Neural cell (in vitro differentiated cells): ENCODE measurements around the gene ADGRG7. TPM values are rescaled to one million over a fixed set of nuclear protein-coding genes. Genes with fewer than 3 reads are reported as not detected.
A peak's percentile ranks its signal among the peaks of the same experiment; 100 is the strongest.

Experiments used
- H2AFZ ChIP-seq: fragments of 200-600, 300-800 bp; sonication (generic), shearing (Covaris generic); 2 replicates; pipeline ENCODE4 v1.6.0; 2014; ENCODE audit warnings: low read depth, mild to moderate bottlenecking, antibody characterized with exemption, low read length, moderate library complexity
- H3F3A ChIP-seq: fragments of 200-600 bp; shearing (Covaris generic); 2 replicates; pipeline ENCODE4 v1.6.1; 2016; ENCODE audit warnings: mild to moderate bottlenecking, moderate library complexity, mixed read lengths, antibody characterized with exemption, low read length; ENCODE audit not compliant: insufficient read depth, poor library complexity, severe bottlenecking
- H3K27ac ChIP-seq: fragments of 200-600, 300-800 bp; sonication (generic), shearing (Covaris generic); 2 replicates; pipeline ENCODE4 v1.5.1; 2014; ENCODE audit warnings: mild to moderate bottlenecking, low read length, moderate library complexity
- H3K27me3 ChIP-seq: fragments of 300-800, 200-600 bp; sonication (generic), shearing (Covaris generic); 2 replicates; pipeline ENCODE4 v1.6.0; 2014; ENCODE audit warnings: mild to moderate bottlenecking, low read depth, low read length, moderate library complexity; ENCODE audit not compliant: insufficient read depth
- H3K36me3 ChIP-seq: fragments of 300-800, 200-600 bp; sonication (generic), shearing (Covaris generic); 2 replicates; pipeline ENCODE4 v1.5.1; 2014; ENCODE audit warnings: mild to moderate bottlenecking, antibody characterized with exemption, low read length, moderate library complexity; ENCODE audit not compliant: insufficient read depth
- H3K4me2 ChIP-seq: fragments of 300-800, 200-600 bp; sonication (generic), shearing (Covaris generic); 2 replicates; pipeline ENCODE4 v1.6.0; 2014; ENCODE audit warnings: mild to moderate bottlenecking, low read length
- H3K4me3 ChIP-seq: fragments of 300-800, 200-600 bp; sonication (generic), shearing (Covaris generic); 2 replicates; pipeline ENCODE4 v1.5.1; 2014; ENCODE audit warnings: mild to moderate bottlenecking, low read length, moderate library complexity
- H3K79me2 ChIP-seq: fragments of 200-600 bp; shearing (Covaris generic); replicated peaks from 2 replicates; pipeline ENCODE4 v1.6.0; 2014; ENCODE audit warnings: mild to moderate bottlenecking, low read length, moderate library complexity; ENCODE audit not compliant: insufficient read depth
- H3K9ac ChIP-seq: fragments of 300-800, 200-600 bp; sonication (generic), shearing (Covaris generic); 2 replicates; pipeline ENCODE4 v1.6.1; 2016; ENCODE audit warnings: mild to moderate bottlenecking, low read length, mixed read lengths
- H3K9me2 ChIP-seq: fragments of 200-600 bp; shearing (Covaris generic); 2 replicates; pipeline ENCODE4 v1.6.1; 2016; ENCODE audit warnings: mild to moderate bottlenecking, low read length, mixed read lengths; ENCODE audit not compliant: insufficient read depth
- H3K9me3 ChIP-seq: fragments of 200-600, 300-800 bp; sonication (generic), shearing (Covaris generic); 2 replicates; pipeline ENCODE4 v1.6.1; 2016; ENCODE audit warnings: mild to moderate bottlenecking, mixed run types, low read length, moderate library complexity, mixed read lengths
- H4K20me1 ChIP-seq: fragments of 200-600 bp; shearing (Covaris generic); 2 replicates; pipeline ENCODE4 v1.6.1; 2016; ENCODE audit warnings: mild to moderate bottlenecking, mixed run types; ENCODE audit not compliant: insufficient read depth
- EP300 ChIP-seq: fragments of 450-650 bp; conservative IDR thresholded peaks from 2 replicates; pipeline ENCODE4 v1.6.1; 2014; ENCODE audit warnings: antibody characterized with exemption, mild to moderate bottlenecking, moderate library complexity; ENCODE audit not compliant: poor library complexity, severe bottlenecking
- EZH2 ChIP-seq: fragments of 200-600, 300-800 bp; shearing (Covaris generic), sonication (generic); IDR thresholded peaks from 2 replicates; pipeline ENCODE4 v1.6.1; 2014; ENCODE audit warnings: antibody characterized with exemption, low read length, borderline replicate concordance, mild to moderate bottlenecking; ENCODE audit not compliant: insufficient read depth, poor library complexity, severe bottlenecking
- MXI1 ChIP-seq: fragments of 450-650 bp; conservative IDR thresholded peaks from 2 replicates; pipeline ENCODE4 v1.6.1; 2014; ENCODE audit warnings: antibody characterized with exemption, mild to moderate bottlenecking; ENCODE audit not compliant: poor library complexity, severe bottlenecking
- RAD21 ChIP-seq: fragments of 450-650 bp; conservative IDR thresholded peaks from 2 replicates; pipeline ENCODE4 v1.6.1; 2014; ENCODE audit warnings: antibody characterized with exemption, mild to moderate bottlenecking, moderate library complexity
- SMC3 ChIP-seq: fragments of 450-650 bp; conservative IDR thresholded peaks from 2 replicates; pipeline ENCODE4 v1.6.1; 2014; ENCODE audit warnings: antibody characterized with exemption, mild to moderate bottlenecking, moderate library complexity; ENCODE audit not compliant: poor library complexity
- TAF1 ChIP-seq: IDR thresholded peaks from 2 replicates; pipeline ENCODE4 v1.6.1; 2012; ENCODE audit warnings: low read depth
- polyA plus RNA-seq: library from polyadenylated mRNA; depleted of rRNA; stranded (reverse); fragments of >200 nt; gene quantifications from 2 replicates; pipeline ENCODE4 v1.2.3, GENCODE V29; 2014
- TF ChIP-seq, protein P1 (sequence below): IDR thresholded peaks from 2 replicates; pipeline ENCODE4 v1.6.1; 2012; ENCODE audit warnings: borderline replicate concordance
- TF ChIP-seq, protein P2 (sequence below): fragments of 450-650 bp; IDR thresholded peaks from 2 replicates; pipeline ENCODE4 v1.5.1; 2014; ENCODE audit warnings: antibody characterized with exemption, mild to moderate bottlenecking, moderate library complexity; ENCODE audit not compliant: poor library complexity, severe bottlenecking

Gene ADGRG7
- polyA plus RNA-seq, 1 donor from 2014 or later: not detected

- no peaks in the 10 kb centered on the region for H3K9me2 ChIP-seq
- no peaks in the 10 kb centered on the region for H3K9me3 ChIP-seq
- no peak overlapping the region for H3K9ac ChIP-seq
- peaks cover 3% of the 10 kb centered on the region for H3K79me2 ChIP-seq
- H3K4me2 ChIP-seq: no peak overlapping the region
- no peaks in the 10 kb centered on the region for H4K20me1 ChIP-seq
- H2AFZ ChIP-seq: no peak overlapping the region
- TF ChIP-seq, protein P1, sequence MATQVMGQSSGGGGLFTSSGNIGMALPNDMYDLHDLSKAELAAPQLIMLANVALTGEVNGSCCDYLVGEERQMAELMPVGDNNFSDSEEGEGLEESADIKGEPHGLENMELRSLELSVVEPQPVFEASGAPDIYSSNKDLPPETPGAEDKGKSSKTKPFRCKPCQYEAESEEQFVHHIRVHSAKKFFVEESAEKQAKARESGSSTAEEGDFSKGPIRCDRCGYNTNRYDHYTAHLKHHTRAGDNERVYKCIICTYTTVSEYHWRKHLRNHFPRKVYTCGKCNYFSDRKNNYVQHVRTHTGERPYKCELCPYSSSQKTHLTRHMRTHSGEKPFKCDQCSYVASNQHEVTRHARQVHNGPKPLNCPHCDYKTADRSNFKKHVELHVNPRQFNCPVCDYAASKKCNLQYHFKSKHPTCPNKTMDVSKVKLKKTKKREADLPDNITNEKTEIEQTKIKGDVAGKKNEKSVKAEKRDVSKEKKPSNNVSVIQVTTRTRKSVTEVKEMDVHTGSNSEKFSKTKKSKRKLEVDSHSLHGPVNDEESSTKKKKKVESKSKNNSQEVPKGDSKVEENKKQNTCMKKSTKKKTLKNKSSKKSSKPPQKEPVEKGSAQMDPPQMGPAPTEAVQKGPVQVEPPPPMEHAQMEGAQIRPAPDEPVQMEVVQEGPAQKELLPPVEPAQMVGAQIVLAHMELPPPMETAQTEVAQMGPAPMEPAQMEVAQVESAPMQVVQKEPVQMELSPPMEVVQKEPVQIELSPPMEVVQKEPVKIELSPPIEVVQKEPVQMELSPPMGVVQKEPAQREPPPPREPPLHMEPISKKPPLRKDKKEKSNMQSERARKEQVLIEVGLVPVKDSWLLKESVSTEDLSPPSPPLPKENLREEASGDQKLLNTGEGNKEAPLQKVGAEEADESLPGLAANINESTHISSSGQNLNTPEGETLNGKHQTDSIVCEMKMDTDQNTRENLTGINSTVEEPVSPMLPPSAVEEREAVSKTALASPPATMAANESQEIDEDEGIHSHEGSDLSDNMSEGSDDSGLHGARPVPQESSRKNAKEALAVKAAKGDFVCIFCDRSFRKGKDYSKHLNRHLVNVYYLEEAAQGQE: no peak
- TF ChIP-seq MXI1 (no peak), EZH2 (no peak), EP300 (no peak)
- TF ChIP-seq, protein P2, sequence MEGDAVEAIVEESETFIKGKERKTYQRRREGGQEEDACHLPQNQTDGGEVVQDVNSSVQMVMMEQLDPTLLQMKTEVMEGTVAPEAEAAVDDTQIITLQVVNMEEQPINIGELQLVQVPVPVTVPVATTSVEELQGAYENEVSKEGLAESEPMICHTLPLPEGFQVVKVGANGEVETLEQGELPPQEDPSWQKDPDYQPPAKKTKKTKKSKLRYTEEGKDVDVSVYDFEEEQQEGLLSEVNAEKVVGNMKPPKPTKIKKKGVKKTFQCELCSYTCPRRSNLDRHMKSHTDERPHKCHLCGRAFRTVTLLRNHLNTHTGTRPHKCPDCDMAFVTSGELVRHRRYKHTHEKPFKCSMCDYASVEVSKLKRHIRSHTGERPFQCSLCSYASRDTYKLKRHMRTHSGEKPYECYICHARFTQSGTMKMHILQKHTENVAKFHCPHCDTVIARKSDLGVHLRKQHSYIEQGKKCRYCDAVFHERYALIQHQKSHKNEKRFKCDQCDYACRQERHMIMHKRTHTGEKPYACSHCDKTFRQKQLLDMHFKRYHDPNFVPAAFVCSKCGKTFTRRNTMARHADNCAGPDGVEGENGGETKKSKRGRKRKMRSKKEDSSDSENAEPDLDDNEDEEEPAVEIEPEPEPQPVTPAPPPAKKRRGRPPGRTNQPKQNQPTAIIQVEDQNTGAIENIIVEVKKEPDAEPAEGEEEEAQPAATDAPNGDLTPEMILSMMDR: no peak
- H3K27ac ChIP-seq: no peak overlapping the region
- no peak overlapping the region for H3K4me3 ChIP-seq
- H3K27me3 ChIP-seq: no peaks in the 10 kb centered on the region
- H3F3A ChIP-seq: no peaks in the 10 kb centered on the region
- H3K36me3 ChIP-seq: peaks cover 17% of the 10 kb centered on the region
These were observed 123.0 kb downstream of the ADGRG7 start for GRCh38 chr3:100732435-100732834.

- Histone ChIP-seq H3K4me2 (no peak overlapping the region), H4K20me1 (no peaks in the 10 kb centered on the region)
These were observed 127.9 kb downstream of the ADGRG7 start for GRCh38 chr3:100737334-100737733.

More at GRCh38 chr3:100737334-100737733, 127.9 kb downstream of the ADGRG7 start:
- no peak for TF ChIP-seq TAF1
- no peak for TF ChIP-seq MXI1
- TF ChIP-seq, protein P2: peak; percentile 68
- TF ChIP-seq RAD21: peak; percentile 71
- TF ChIP-seq EP300: no peak
- peak; percentile 78 for TF ChIP-seq SMC3
- no peaks in the 10 kb centered on the region for H3K27me3 ChIP-seq
- no peaks in the 10 kb centered on the region for H3K9me3 ChIP-seq
- no peaks in the 10 kb centered on the region for H3K79me2 ChIP-seq
- peaks cover 13% of the 10 kb centered on the region for H3K36me3 ChIP-seq
- H3K4me3 ChIP-seq: no peak overlapping the region
- H3K9ac ChIP-seq: no peak overlapping the region
- H2AFZ ChIP-seq: no peak overlapping the region
- no peaks in the 10 kb centered on the region for H3F3A ChIP-seq
- H3K9me2 ChIP-seq: no peaks in the 10 kb centered on the region
- H3K27ac ChIP-seq: no peak overlapping the region
